ENCODE results near the gene SPESP1.

SPESP1 gene

GRCh38 chr15:68924866-68925560 is 5.3 kb upstream of the SPESP1 start:
- peak; percentile 77 for DNase-seq (ENCODE audit: low spot score)
- TF ChIP-seq, protein P1, sequence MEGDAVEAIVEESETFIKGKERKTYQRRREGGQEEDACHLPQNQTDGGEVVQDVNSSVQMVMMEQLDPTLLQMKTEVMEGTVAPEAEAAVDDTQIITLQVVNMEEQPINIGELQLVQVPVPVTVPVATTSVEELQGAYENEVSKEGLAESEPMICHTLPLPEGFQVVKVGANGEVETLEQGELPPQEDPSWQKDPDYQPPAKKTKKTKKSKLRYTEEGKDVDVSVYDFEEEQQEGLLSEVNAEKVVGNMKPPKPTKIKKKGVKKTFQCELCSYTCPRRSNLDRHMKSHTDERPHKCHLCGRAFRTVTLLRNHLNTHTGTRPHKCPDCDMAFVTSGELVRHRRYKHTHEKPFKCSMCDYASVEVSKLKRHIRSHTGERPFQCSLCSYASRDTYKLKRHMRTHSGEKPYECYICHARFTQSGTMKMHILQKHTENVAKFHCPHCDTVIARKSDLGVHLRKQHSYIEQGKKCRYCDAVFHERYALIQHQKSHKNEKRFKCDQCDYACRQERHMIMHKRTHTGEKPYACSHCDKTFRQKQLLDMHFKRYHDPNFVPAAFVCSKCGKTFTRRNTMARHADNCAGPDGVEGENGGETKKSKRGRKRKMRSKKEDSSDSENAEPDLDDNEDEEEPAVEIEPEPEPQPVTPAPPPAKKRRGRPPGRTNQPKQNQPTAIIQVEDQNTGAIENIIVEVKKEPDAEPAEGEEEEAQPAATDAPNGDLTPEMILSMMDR (IDR thresholded peaks at IDR 0.05; ENCODE audit: extremely low read depth, missing control alignments) = peak; percentile 52

GRCh38 chr15:68933001-68933400 is 2.7 kb downstream of the SPESP1 start:
- DNase-seq (ENCODE audit: low spot score) = no peak
- TF ChIP-seq, protein P1 (IDR thresholded peaks at IDR 0.05; ENCODE audit: extremely low read depth, missing control alignments) = no peak

- TF ChIP-seq, protein P1 (IDR thresholded peaks at IDR 0.05; ENCODE audit: extremely low read depth, missing control alignments) = no peak
- DNase-seq (ENCODE audit: low spot score) = no peak
Observed at GRCh38 chr15:68934341-68934740, 4.0 kb downstream of the SPESP1 start.

- TF ChIP-seq, protein P1 (IDR thresholded peaks at IDR 0.05; ENCODE audit: extremely low read depth, missing control alignments) = no peak
- no peak for DNase-seq (ENCODE audit: low spot score)
Observed at GRCh38 chr15:68935400-68935937, 5.1 kb downstream of the SPESP1 start.

GRCh38 chr15:68939501-68939900 is 9.2 kb downstream of the SPESP1 start:
- DNase-seq (ENCODE audit: low spot score) = no peak
- TF ChIP-seq, protein P1 (IDR thresholded peaks at IDR 0.05; ENCODE audit: extremely low read depth, missing control alignments) = no peak

DNA sequence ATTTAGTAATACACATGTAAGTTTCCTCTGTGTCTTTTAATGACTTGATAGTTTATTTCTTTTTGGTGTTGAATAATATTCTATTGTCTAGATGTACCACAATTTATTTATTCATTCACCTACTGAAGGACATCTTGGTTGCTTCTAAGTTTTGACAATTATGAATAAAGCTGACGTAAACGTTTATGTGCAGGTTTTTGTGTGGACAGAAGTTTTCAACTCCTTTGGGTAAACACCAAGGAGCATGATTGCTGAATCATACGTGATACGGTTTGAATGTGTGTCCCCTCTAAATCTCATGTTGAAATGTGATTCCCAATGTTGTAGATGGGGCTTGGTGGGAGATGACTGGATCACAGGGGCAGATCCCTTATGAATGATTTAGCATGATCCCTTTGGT is 21.5 kb downstream of the SPESP1 start:
- TF ChIP-seq, protein P1 (IDR thresholded peaks at IDR 0.05; ENCODE audit: extremely low read depth, missing control alignments) = no peak
- no peak for DNase-seq (ENCODE audit: low spot score)

DNA sequence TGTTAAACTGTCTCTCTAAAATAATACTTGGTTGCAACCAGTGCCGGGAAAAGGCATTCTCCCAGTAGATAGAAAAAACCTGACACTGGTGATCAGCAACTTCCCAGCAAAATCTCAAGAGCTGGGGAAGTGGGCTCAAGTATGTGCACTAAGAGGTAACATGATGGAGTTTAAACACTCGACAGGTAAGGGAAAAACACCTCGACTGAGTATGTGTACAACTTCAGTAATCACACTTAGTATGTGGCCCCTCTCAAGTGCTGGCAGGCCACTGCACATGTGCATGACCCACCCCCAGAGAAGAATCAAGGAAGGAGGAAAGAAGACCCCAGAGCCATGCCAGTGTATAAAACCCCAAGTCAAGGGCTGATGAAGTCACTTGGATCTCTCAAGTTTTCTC is 27.4 kb downstream of the SPESP1 start:
- no peak for DNase-seq (ENCODE audit: low spot score)
- TF ChIP-seq, protein P1 (IDR thresholded peaks at IDR 0.05; ENCODE audit: extremely low read depth, missing control alignments) = no peak
